Activated CD4-positive, alpha-beta memory T cell treated with anti-CD3 and anti-CD28 coated beads, Interleukin-2, amount 10 ng/mL, durations not matched to agents 7 days and 5 days (primary cell): ENCODE data around the gene SLC36A1. TPM values are rescaled to one million over a fixed set of nuclear protein-coding genes. Genes with fewer than 3 reads are reported as not detected.

Experiments
- CTCF ChIA-PET: fragments of 350-600 bp; sonication (Branson Sonifier 250); formaldehyde crosslinking; loops from one replicate; lab custom pipeline; 2021; ENCODE audit warnings: antibody characterized with exemption, inconsistent platforms; lab: Charles Lee
- POLR2A ChIA-PET: fragments of 350-600 bp; sonication (Branson Sonifier 250); formaldehyde crosslinking; loops from one replicate; lab custom pipeline; 2021; ENCODE audit warnings: antibody characterized with exemption; lab: Charles Lee
- DNase-seq: peaks from one replicate; pipeline ENCODE4 v3.0.0-alpha.2; 2020
- H3K27ac Mint-ChIP-seq: one replicate; pipeline ENCODE4 v1.8.0; 2021; ENCODE audit warnings: mild to moderate bottlenecking, mixed read lengths
- H3K27me3 Mint-ChIP-seq: one replicate; pipeline ENCODE4 v1.8.0; 2021; ENCODE audit warnings: mixed read lengths
- H3K36me3 Mint-ChIP-seq: one replicate; pipeline ENCODE4 v1.8.0; 2021; ENCODE audit warnings: low read depth, mixed read lengths
- H3K4me1 Mint-ChIP-seq: one replicate; pipeline ENCODE4 v1.8.0; 2021; ENCODE audit warnings: mixed read lengths
- H3K4me3 Mint-ChIP-seq: one replicate; pipeline ENCODE4 v1.8.0; 2021; ENCODE audit warnings: mild to moderate bottlenecking, mixed read lengths
- H3K9me3 Mint-ChIP-seq: one replicate; pipeline ENCODE4 v1.8.0; 2021; ENCODE audit warnings: mixed read lengths
- total RNA-seq, 2 experiments: library from RNA; stranded (reverse); gene quantifications; one replicate each; pipeline ENCODE4 v1.2.3, GENCODE V29; 2021

Gene SLC36A1
- total RNA-seq, 2 experiments from 2014 or later, result 5.4 to 6.4 TPM

GRCh38 chr5:151476016-151476415, 28.6 kb downstream of the SLC36A1 start:
- ChIA-PET CTCF (no interaction called here), POLR2A (interaction anchor here (1.3 kb wide), 1 partner anchor 28 kb away, joined by 3 read pairs; no protein-coding TSS in a partner anchor)
- no peak for DNase-seq
- Mint-ChIP-seq H3K36me3 (peaks cover 7% of the 10 kb centered on the region), H3K4me1 (no peaks in the 10 kb centered on the region), H3K9me3 (no peaks in the 10 kb centered on the region), H3K27me3 (no peaks in the 10 kb centered on the region), H3K4me3 (no peak overlapping the region), H3K27ac (no peak overlapping the region)

GRCh38 chr5:151477101-151477500, 29.7 kb downstream of the SLC36A1 start:
- Mint-ChIP-seq H3K4me3 (no peak overlapping the region), H3K9me3 (no peaks in the 10 kb centered on the region), H3K27me3 (no peaks in the 10 kb centered on the region), H3K4me1 (no peaks in the 10 kb centered on the region), H3K36me3 (peaks cover 11% of the 10 kb centered on the region), H3K27ac (no peak overlapping the region)
- DNase-seq, result no peak
- POLR2A ChIA-PET, result no interaction called here
- CTCF ChIA-PET, result no interaction called here

GRCh38 chr5:151480384-151481293, 33.2 kb downstream of the SLC36A1 start:
- POLR2A ChIA-PET, result no interaction called here
- no peak overlapping the region for H3K4me3 Mint-ChIP-seq
- H3K27ac Mint-ChIP-seq, result no peak overlapping the region
- no peaks in the 10 kb centered on the region for H3K4me1 Mint-ChIP-seq
- no peaks in the 10 kb centered on the region for H3K9me3 Mint-ChIP-seq
- DNase-seq, result no peak
- peaks cover 15% of the 10 kb centered on the region for H3K36me3 Mint-ChIP-seq
- H3K27me3 Mint-ChIP-seq, result no peaks in the 10 kb centered on the region
- CTCF ChIA-PET, result interaction anchor here (0.8 kb wide), 1 partner anchor 18 kb away, joined by 3 read pairs; no protein-coding TSS in a partner anchor

- Mint-ChIP-seq H3K27me3 (no peaks in the 10 kb centered on the region), H3K9me3 (no peaks in the 10 kb centered on the region), H3K27ac (no peak overlapping the region), H3K4me1 (no peaks in the 10 kb centered on the region), H3K4me3 (no peak overlapping the region), H3K36me3 (peaks cover 26% of the 10 kb centered on the region)
- POLR2A ChIA-PET, result interaction anchor here (0.9 kb wide), 1 partner anchor 35 kb away, joined by 3 read pairs; no protein-coding TSS in a partner anchor
- DNase-seq, result no peak
- CTCF ChIA-PET, result no interaction called here
Measured at GRCh38 chr5:151483176-151483575, 35.8 kb downstream of the SLC36A1 start.

GRCh38 chr5:151483647-151484046, 36.2 kb downstream of the SLC36A1 start:
- H3K4me1 Mint-ChIP-seq, result no peaks in the 10 kb centered on the region
- H3K9me3 Mint-ChIP-seq, result no peaks in the 10 kb centered on the region
- POLR2A ChIA-PET, result no interaction called here
- CTCF ChIA-PET, result no interaction called here
- DNase-seq, result no peak
- H3K27ac Mint-ChIP-seq, result no peak overlapping the region
- no peaks in the 10 kb centered on the region for H3K27me3 Mint-ChIP-seq
- peaks cover 26% of the 10 kb centered on the region for H3K36me3 Mint-ChIP-seq
- no peak overlapping the region for H3K4me3 Mint-ChIP-seq

GRCh38 chr5:151487544-151487943, 40.1 kb downstream of the SLC36A1 start:
- CTCF ChIA-PET, result interaction anchor here (1.6 kb wide), 1 partner anchor 11 kb away, joined by 3 read pairs; no protein-coding TSS in a partner anchor

GRCh38 chr5:151490627-151491026, 43.2 kb downstream of the SLC36A1 start:
- CTCF ChIA-PET, result interaction anchor here (1.0 kb wide), 1 partner anchor 43 kb away, joined by 3 read pairs; the partner anchor contains the start of gene SLC36A1
- POLR2A ChIA-PET, result no interaction called here
- no peaks in the 10 kb centered on the region for H3K4me1 Mint-ChIP-seq
- H3K4me3 Mint-ChIP-seq, result no peak overlapping the region
- no peaks in the 10 kb centered on the region for H3K9me3 Mint-ChIP-seq
- no peaks in the 10 kb centered on the region for H3K27me3 Mint-ChIP-seq
- no peak for DNase-seq
- no peak overlapping the region for H3K27ac Mint-ChIP-seq
- H3K36me3 Mint-ChIP-seq, result peaks cover 11% of the 10 kb centered on the region

More at GRCh38 chr5:151487544-151487943, 40.1 kb downstream of the SLC36A1 start:
- peaks cover 15% of the 10 kb centered on the region for H3K36me3 Mint-ChIP-seq
- no peaks in the 10 kb centered on the region for H3K4me1 Mint-ChIP-seq
- no peak overlapping the region for H3K27ac Mint-ChIP-seq
- DNase-seq, result no peak
- no peak overlapping the region for H3K4me3 Mint-ChIP-seq
- POLR2A ChIA-PET, result no interaction called here
- H3K27me3 Mint-ChIP-seq, result no peaks in the 10 kb centered on the region
- H3K9me3 Mint-ChIP-seq, result no peaks in the 10 kb centered on the region

- Mint-ChIP-seq H3K4me3 (no peak overlapping the region), H3K27me3 (no peaks in the 10 kb centered on the region), H3K27ac (no peak overlapping the region), H3K36me3 (peaks cover 6% of the 10 kb centered on the region), H3K9me3 (no peaks in the 10 kb centered on the region), H3K4me1 (no peaks in the 10 kb centered on the region)
- DNase-seq, result no peak
- CTCF ChIA-PET, result interaction anchor here (1.0 kb wide), 1 partner anchor 44 kb away, joined by 3 read pairs; the partner anchor contains the start of gene SLC36A1
- POLR2A ChIA-PET, result no interaction called here
Measured at GRCh38 chr5:151491062-151491461, 43.7 kb downstream of the SLC36A1 start.

GRCh38 chr5:151492729-151493128, 45.3 kb downstream of the SLC36A1 start:
- Mint-ChIP-seq H3K9me3 (no peaks in the 10 kb centered on the region), H3K36me3 (no peaks in the 10 kb centered on the region), H3K27ac (no peak overlapping the region), H3K4me3 (no peak overlapping the region), H3K27me3 (no peaks in the 10 kb centered on the region), H3K4me1 (no peaks in the 10 kb centered on the region)
- DNase-seq, result no peak
- ChIA-PET POLR2A (no interaction called here), CTCF (no interaction called here)

- ChIA-PET CTCF (no interaction called here), POLR2A (no interaction called here)
- DNase-seq, result no peak
- Mint-ChIP-seq H3K4me1 (no peaks in the 10 kb centered on the region), H3K9me3 (no peaks in the 10 kb centered on the region), H3K27ac (no peak overlapping the region), H3K27me3 (no peaks in the 10 kb centered on the region), H3K4me3 (no peak overlapping the region), H3K36me3 (no peaks in the 10 kb centered on the region)
Measured at GRCh38 chr5:151493665-151494064, 46.3 kb downstream of the SLC36A1 start.

GRCh38 chr5:151495320-151495719, 47.9 kb downstream of the SLC36A1 start:
- POLR2A ChIA-PET, result no interaction called here
- DNase-seq, result no peak
- Mint-ChIP-seq H3K36me3 (no peaks in the 10 kb centered on the region), H3K4me1 (no peaks in the 10 kb centered on the region), H3K4me3 (no peak overlapping the region), H3K9me3 (no peaks in the 10 kb centered on the region), H3K27ac (no peak overlapping the region), H3K27me3 (no peaks in the 10 kb centered on the region)
- CTCF ChIA-PET, result no interaction called here

GRCh38 chr5:151496041-151496484, 48.7 kb downstream of the SLC36A1 start:
- H3K9me3 Mint-ChIP-seq, result no peaks in the 10 kb centered on the region
- H3K4me1 Mint-ChIP-seq, result peaks cover 4% of the 10 kb centered on the region
- no peaks in the 10 kb centered on the region for H3K36me3 Mint-ChIP-seq
- no peaks in the 10 kb centered on the region for H3K27me3 Mint-ChIP-seq
- CTCF ChIA-PET, result no interaction called here
- POLR2A ChIA-PET, result no interaction called here
- H3K27ac Mint-ChIP-seq, result no peak overlapping the region
- no peak overlapping the region for H3K4me3 Mint-ChIP-seq
- DNase-seq, result no peak

GRCh38 chr5:151497391-151498002, 50.1 kb downstream of the SLC36A1 start:
- Mint-ChIP-seq H3K27ac (no peak overlapping the region), H3K27me3 (no peaks in the 10 kb centered on the region), H3K36me3 (no peaks in the 10 kb centered on the region), H3K4me3 (no peak overlapping the region), H3K9me3 (no peaks in the 10 kb centered on the region), H3K4me1 (peaks cover 4% of the 10 kb centered on the region)
- CTCF ChIA-PET, result interaction anchor here (1.1 to 2.1 kb wide), 4 partner anchors 10 to 154 kb away, joined by 3 to 15 read pairs (median 4); partner anchors contain the start of gene SLC36A1
- POLR2A ChIA-PET, result no interaction called here
- no peak for DNase-seq
